ENCODE data around the gene MMAB.
"Not testable (repeated sequence)": the region's sequence is repeated elsewhere in the genome, so short reads cannot be mapped to it uniquely, and the experiment has no call there.

Gene MMAB

DNA sequence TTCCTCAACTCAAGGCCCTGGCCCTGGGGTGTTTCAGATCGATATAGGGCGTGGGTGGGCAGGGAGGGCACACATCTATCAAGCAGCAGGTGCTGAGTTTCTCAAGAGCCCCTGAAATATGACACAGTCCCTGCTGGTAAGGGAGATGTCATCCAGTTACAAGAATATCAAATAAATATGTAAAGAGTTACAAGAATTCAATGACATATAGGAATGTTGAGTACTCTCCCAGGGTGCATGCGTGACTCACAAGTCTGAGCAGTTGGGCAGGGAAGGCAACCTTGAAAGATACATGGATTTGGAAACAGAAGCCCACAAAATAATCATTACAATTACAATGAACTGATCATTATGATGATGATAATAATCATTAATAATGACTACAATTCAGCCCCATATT is 35.5 kb upstream of the MMAB start:
- Mint-ChIP-seq H3K27ac (no peak overlapping the region), H3K27me3 (ENCODE audit: low read depth) (peaks cover 33% of the 10 kb centered on the region), H3K9me3 (no peaks in the 10 kb centered on the region), H3K4me1 (ENCODE audit: low read depth) (no peaks in the 10 kb centered on the region), H3K4me3 (no peak overlapping the region), H3K36me3 (ENCODE audit: low read depth) (no peaks in the 10 kb centered on the region)
- DNase-seq (ENCODE audit: low spot score): no peak

DNA sequence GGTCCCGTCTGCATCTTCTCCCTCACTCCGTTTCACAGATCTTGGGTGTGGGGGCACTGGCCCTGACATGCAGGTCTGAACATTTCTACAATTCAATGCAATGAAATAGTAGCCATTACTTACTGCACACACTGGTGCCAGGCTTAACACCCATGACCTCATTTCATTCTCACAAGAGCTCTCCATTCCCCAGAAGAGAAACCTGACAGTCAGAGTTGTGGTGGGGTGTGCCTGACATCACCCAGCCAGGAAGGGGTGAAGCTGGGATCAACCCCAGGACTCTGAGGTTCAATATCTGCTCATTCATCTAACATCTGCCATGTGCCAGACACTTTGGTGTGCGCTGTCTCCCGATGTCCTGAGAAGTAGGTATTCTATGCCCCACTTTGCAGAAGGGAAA is 35.0 kb upstream of the MMAB start:
- no peaks in the 10 kb centered on the region for H3K36me3 Mint-ChIP-seq (ENCODE audit: low read depth)
- peaks cover 32% of the 10 kb centered on the region for H3K27me3 Mint-ChIP-seq (ENCODE audit: low read depth)
- H3K4me3 Mint-ChIP-seq: no peak overlapping the region
- DNase-seq (ENCODE audit: low spot score): no peak
- H3K4me1 Mint-ChIP-seq (ENCODE audit: low read depth): no peaks in the 10 kb centered on the region
- H3K9me3 Mint-ChIP-seq: no peaks in the 10 kb centered on the region
- H3K27ac Mint-ChIP-seq: no peak overlapping the region

DNA sequence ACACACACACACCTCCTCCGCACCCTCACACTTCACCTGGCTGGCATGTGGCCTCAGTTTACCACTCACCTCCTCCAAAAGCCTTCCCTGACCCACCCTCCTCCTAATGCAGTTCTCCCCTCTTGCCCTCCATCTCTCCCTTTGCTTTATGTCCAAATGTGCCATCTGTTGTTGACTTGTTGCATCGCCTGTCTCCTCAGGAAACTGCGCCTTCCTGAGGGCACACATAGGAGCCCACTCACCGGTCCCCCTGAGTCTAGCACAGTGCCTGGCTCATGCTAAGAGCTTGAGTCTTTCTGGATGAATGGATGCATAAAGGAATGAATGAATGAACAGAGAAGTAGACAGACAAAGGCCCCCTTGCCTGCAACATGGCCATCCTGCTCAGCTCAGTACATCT is 34.3 kb upstream of the MMAB start:
- Mint-ChIP-seq H3K4me1 (ENCODE audit: low read depth) (no peaks in the 10 kb centered on the region), H3K27me3 (ENCODE audit: low read depth) (peaks cover 29% of the 10 kb centered on the region), H3K36me3 (ENCODE audit: low read depth) (no peaks in the 10 kb centered on the region), H3K4me3 (no peak overlapping the region), H3K27ac (no peak overlapping the region), H3K9me3 (no peaks in the 10 kb centered on the region)
- DNase-seq (ENCODE audit: low spot score): no peak

DNA sequence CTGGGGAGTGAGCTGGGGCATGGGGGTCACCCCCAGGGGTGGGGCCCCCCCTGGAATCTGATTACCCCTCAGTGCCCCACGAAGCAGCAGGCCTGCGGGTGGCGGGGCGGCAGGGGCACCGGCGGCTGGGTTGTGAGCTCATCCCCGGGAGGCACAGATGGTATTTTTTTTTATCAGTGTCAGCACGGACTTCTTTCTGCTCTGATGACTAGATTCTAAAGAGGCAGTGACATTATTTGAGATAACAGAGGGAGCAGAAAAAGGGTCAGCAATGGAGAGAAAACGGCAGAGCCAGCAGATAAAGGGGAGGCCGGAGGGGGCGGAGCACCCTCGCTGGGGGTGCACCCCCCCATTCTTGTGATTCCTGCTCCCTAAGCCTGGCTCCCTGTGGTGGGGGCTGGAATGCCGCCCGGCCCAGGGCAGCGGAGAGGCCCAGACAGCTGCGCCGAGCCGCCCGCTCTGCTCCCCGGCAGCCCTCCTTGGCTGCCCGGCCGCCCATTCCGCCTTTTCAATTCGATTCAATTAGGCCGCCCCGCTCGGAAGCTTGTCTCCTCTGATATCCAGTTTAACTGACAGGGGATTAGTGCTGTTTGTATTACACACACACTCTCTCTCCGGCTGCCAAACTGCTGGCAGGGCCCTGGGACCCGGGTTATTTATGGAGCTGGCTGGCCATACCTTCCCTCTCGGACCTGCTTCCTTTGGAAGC is 33.2 kb upstream of the MMAB start:
- H3K36me3 Mint-ChIP-seq (ENCODE audit: low read depth): no peaks in the 10 kb centered on the region
- H3K27me3 Mint-ChIP-seq (ENCODE audit: low read depth): peaks cover 29% of the 10 kb centered on the region
- no peak overlapping the region for H3K27ac Mint-ChIP-seq
- no peak overlapping the region for H3K4me3 Mint-ChIP-seq
- no peaks in the 10 kb centered on the region for H3K4me1 Mint-ChIP-seq (ENCODE audit: low read depth)
- no peak for DNase-seq (ENCODE audit: low spot score)
- no peaks in the 10 kb centered on the region for H3K9me3 Mint-ChIP-seq

DNA sequence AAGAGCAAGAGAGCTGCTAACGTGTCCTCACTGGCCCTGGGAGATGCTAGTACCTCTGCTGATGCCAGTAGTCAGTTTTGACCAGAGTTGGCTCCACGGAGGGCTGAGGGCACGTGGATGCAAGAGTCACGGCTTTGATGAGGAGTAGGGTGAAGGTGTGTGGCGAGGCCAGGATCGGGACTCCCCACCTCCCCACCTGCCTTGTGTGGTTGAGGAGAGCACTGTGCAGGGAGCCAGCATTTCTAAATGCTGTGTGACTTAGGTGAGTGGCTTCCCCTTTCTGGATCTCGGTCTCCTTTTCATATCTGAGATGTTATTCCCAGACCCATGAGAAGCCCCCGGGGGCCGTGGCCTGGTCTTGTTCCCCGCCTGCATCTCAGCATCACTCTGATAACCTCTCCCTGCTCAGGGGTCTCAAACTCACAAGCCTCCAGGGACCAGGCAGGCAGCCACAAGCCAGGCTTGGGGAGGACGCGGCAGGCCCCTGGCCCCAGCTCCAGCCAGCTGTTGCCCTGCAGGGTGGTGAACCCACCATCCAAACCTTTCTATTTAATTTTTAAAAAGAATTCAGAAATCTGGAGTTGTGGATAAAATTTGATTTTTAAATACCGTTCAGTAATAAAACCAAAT is 32.4 kb upstream of the MMAB start:
- Mint-ChIP-seq H3K27me3 (ENCODE audit: low read depth) (peaks cover 29% of the 10 kb centered on the region), H3K4me1 (ENCODE audit: low read depth) (no peaks in the 10 kb centered on the region), H3K9me3 (no peaks in the 10 kb centered on the region), H3K36me3 (ENCODE audit: low read depth) (no peaks in the 10 kb centered on the region), H3K27ac (no peak overlapping the region), H3K4me3 (no peak overlapping the region)
- DNase-seq (ENCODE audit: low spot score): no peak

DNA sequence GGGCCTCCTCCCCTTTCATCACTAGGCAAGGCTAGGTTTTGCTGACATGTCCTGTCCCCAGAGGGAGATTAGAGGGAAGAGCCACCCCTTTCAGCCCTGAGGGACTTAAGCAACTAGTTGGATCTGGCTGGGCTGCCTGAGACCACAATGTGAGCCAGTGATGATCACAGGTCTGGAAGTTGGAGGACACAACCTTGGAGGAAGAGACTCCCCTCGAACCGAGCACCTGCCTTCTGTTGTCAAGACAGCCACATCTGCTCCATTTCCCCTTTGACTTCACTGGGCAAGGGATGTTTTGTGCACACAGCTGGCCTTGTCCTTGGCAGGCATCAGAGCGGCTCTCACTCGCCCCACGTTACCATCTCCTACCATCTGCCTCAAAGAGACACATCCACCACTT is 31.7 kb upstream of the MMAB start:
- H3K36me3 Mint-ChIP-seq (ENCODE audit: low read depth): no peaks in the 10 kb centered on the region
- no peak for DNase-seq (ENCODE audit: low spot score)
- H3K4me3 Mint-ChIP-seq: no peak overlapping the region
- H3K27me3 Mint-ChIP-seq (ENCODE audit: low read depth): peaks cover 29% of the 10 kb centered on the region
- no peaks in the 10 kb centered on the region for H3K9me3 Mint-ChIP-seq
- H3K27ac Mint-ChIP-seq: no peak overlapping the region
- no peaks in the 10 kb centered on the region for H3K4me1 Mint-ChIP-seq (ENCODE audit: low read depth)

DNA sequence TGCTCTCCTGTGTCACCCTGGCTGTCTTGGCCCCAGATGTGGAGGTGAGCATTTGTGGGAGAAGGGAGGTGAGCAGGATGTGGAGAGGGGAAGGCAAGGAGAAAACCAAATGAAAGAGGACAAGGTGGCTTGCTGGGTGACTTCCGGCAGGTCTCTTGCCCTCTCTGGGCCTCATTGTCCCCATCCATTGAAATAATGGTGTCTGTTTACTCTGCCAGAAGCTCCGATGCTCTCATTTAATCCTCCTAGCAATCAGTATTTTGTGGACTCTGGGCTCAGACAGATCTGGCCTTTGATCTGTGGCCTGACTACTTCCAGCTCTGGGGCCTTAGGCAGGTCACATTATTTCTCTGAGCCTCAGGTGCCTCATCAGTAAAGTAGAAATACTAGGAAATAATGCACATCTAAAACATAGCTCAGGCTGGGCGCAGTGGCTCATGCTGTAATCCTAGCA is 30.9 kb upstream of the MMAB start:
- Mint-ChIP-seq H3K36me3 (ENCODE audit: low read depth) (no peaks in the 10 kb centered on the region), H3K4me3 (no peak overlapping the region), H3K4me1 (ENCODE audit: low read depth) (no peaks in the 10 kb centered on the region), H3K27ac (no peak overlapping the region), H3K9me3 (no peaks in the 10 kb centered on the region), H3K27me3 (ENCODE audit: low read depth) (peaks cover 23% of the 10 kb centered on the region)
- DNase-seq (ENCODE audit: low spot score): no peak

DNA sequence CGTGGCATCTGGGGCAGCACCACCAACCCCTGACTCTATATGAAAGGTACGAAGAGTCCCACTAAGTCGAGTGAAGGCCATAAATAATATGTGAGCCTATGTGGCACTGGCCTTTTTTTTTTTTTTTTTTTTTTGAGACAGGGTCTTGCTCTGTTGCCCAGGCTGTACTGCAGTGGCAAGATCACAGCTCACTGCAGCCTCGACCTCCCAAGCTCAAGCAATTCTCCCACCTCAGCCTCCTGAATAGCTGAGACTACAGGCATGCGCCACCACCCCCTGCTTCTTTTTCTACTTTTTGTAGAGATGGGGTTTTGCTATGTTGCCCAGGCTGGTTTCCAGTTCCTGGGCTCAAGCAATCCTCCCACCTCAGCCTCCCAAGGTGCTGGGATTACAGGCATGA is 28.8 kb upstream of the MMAB start:
- not testable (repeated sequence) for H3K4me1 Mint-ChIP-seq (ENCODE audit: low read depth); H3K36me3 Mint-ChIP-seq (ENCODE audit: low read depth); H3K27ac Mint-ChIP-seq; DNase-seq (ENCODE audit: low spot score); H3K4me3 Mint-ChIP-seq; H3K9me3 Mint-ChIP-seq; H3K27me3 Mint-ChIP-seq (ENCODE audit: low read depth)

DNA sequence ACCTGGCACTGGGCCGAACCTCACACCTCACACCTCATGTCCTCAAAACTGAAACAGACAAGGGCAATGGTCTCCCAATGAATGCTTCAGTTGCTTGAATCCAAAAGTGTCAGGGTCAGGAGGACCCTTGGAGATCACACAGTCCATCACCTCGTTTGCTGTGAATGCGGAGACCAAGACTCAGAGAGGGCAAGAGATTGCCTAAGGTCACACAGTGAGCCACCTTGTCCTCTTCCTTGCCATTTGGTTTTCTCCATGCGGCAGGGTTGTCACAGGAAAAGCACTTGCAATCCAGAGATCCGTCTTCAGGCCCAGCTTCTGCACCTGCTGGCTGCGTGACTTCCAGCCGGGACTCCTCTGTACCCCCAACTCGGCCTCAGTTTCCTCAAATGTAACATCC is 28.3 kb upstream of the MMAB start:
- DNase-seq (ENCODE audit: low spot score): no peak
- H3K36me3 Mint-ChIP-seq (ENCODE audit: low read depth): peaks cover 4% of the 10 kb centered on the region
- no peak overlapping the region for H3K27ac Mint-ChIP-seq
- no peaks in the 10 kb centered on the region for H3K9me3 Mint-ChIP-seq
- peaks cover 4% of the 10 kb centered on the region for H3K27me3 Mint-ChIP-seq (ENCODE audit: low read depth)
- no peak overlapping the region for H3K4me3 Mint-ChIP-seq
- peaks cover 3% of the 10 kb centered on the region for H3K4me1 Mint-ChIP-seq (ENCODE audit: low read depth)

DNA sequence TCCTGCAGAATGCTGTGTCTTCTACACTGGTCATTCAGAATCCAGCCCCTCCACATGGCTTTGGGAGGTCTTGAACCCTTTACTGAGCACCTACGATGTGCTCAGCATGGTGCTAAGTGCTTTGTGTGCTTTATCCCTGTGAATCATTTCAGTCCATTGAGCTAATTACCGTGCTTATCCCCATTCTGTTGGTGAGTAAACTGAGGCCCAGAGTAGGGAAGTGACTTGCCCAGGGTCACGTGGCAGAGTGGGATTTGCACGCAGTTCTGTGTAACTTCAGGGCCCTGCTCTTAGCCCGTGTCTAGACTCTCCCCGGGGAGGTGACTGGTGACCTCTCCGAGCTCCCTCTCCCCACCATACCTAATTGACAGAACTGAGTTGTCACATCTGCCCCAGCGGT is 27.7 kb upstream of the MMAB start:
- H3K4me3 Mint-ChIP-seq: no peak overlapping the region
- peaks cover 4% of the 10 kb centered on the region for H3K36me3 Mint-ChIP-seq (ENCODE audit: low read depth)
- peaks cover 3% of the 10 kb centered on the region for H3K4me1 Mint-ChIP-seq (ENCODE audit: low read depth)
- no peak for DNase-seq (ENCODE audit: low spot score)
- H3K27ac Mint-ChIP-seq: no peak overlapping the region
- H3K27me3 Mint-ChIP-seq (ENCODE audit: low read depth): peaks cover 4% of the 10 kb centered on the region
- H3K9me3 Mint-ChIP-seq: no peaks in the 10 kb centered on the region

DNA sequence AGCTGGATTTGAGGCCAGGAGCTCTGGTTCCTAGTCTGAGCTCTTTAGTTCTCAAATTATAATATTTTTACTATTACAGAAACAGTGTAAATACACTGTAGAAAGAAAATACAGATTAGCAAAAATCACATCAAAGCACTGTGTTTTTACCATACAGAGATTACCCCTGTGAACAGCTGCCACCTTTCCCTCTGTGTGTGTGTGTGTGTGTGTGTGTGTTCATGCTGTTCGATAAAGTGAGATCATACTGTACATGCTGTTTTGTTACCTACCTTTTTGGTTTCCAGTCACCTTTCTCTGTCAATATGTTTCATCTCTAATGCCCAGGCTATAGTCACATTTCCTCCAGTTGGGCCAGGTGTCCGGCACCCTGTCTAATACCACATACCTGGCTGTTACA is 27.2 kb upstream of the MMAB start:
- H3K9me3 Mint-ChIP-seq: no peaks in the 10 kb centered on the region
- H3K27ac Mint-ChIP-seq: no peak overlapping the region
- peaks cover 7% of the 10 kb centered on the region for H3K4me1 Mint-ChIP-seq (ENCODE audit: low read depth)
- H3K27me3 Mint-ChIP-seq (ENCODE audit: low read depth): peaks cover 4% of the 10 kb centered on the region
- no peak for DNase-seq (ENCODE audit: low spot score)
- H3K36me3 Mint-ChIP-seq (ENCODE audit: low read depth): peaks cover 8% of the 10 kb centered on the region
- no peak overlapping the region for H3K4me3 Mint-ChIP-seq

DNA sequence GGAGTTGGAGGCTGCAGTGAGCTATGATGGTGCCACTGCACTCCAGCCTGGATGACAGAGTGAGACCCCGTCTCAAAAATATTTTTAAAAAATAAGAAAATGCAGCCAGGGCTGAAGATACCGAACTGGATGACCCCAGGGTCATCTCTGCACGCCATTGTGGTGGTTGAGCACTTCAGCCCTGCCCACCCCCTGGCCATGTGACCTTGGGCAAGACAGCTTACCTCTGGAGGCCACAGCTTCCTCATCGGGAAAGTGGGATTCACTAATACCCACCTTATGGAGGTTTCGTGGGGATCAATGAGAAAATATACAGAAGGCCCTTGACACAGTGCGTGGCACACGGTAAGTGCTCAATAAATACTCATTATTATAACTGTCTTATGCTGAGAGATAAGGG is 25.8 kb upstream of the MMAB start:
- Mint-ChIP-seq H3K36me3 (ENCODE audit: low read depth) (peaks cover 14% of the 10 kb centered on the region), H3K9me3 (no peaks in the 10 kb centered on the region), H3K4me3 (no peak overlapping the region), H3K4me1 (ENCODE audit: low read depth) (peaks cover 16% of the 10 kb centered on the region), H3K27ac (no peak overlapping the region), H3K27me3 (ENCODE audit: low read depth) (no peaks in the 10 kb centered on the region)
- DNase-seq (ENCODE audit: low spot score): no peak

DNA sequence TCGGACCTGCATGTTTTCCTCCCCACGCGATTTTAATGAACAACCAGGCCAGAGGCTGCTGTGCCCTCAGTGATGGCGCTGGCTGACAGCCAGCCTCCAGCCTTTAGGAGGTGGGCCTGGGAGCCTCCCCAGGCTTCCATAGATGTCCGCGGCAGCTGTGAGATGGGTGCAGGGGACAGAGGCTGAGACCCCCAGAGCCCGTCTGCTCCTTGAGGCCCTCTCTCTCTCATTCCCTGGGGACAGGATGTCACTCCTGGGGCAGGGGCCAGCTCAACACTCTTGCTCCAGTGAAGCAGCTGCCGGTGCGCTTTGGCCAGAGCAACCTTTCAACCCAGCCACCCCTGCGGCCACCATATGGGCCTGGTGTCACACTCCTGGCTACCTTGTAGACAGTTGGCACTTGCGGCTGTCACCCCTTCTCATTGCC is 25.1 kb upstream of the MMAB start:
- peaks cover 16% of the 10 kb centered on the region for H3K4me1 Mint-ChIP-seq (ENCODE audit: low read depth)
- H3K4me3 Mint-ChIP-seq: no peak overlapping the region
- no peaks in the 10 kb centered on the region for H3K27me3 Mint-ChIP-seq (ENCODE audit: low read depth)
- no peaks in the 10 kb centered on the region for H3K9me3 Mint-ChIP-seq
- H3K27ac Mint-ChIP-seq: no peak overlapping the region
- peaks cover 18% of the 10 kb centered on the region for H3K36me3 Mint-ChIP-seq (ENCODE audit: low read depth)
- no peak for DNase-seq (ENCODE audit: low spot score)

DNA sequence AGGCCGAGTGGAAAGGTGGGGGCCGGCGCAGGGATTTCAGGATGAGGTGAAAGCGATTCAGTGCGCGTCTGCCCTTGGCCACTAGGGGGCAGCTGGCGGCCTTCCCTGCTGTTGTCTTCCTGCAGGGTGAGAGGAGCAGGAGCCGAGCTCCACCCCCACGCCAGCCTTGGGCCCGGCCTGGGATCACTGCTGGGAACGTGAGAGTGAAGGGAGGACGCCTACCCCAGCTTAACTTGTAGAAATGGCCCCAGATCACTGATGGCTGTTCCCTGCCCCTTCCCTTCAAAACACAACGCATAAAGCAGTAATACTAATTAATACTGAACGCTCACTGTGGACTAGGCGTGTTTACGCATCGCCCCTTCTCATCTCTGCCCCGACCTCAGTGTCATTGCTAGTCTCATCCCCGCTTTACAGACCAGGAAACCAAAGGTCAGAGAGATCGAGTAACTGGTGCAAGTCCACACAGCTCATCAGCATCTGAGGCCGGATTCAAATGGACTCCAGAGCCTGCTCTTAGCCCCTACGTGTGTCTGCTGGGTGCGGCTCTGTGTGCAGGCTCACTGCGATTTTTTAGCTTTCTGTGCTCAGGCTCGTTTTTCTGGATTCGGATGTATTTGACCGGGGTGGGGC is 24.6 kb upstream of the MMAB start:
- peaks cover 19% of the 10 kb centered on the region for H3K36me3 Mint-ChIP-seq (ENCODE audit: low read depth)
- peak; percentile 46 for DNase-seq (ENCODE audit: low spot score)
- H3K4me1 Mint-ChIP-seq (ENCODE audit: low read depth): peaks cover 16% of the 10 kb centered on the region
- no peak overlapping the region for H3K4me3 Mint-ChIP-seq
- H3K9me3 Mint-ChIP-seq: no peaks in the 10 kb centered on the region
- H3K27ac Mint-ChIP-seq: no peak overlapping the region
- H3K27me3 Mint-ChIP-seq (ENCODE audit: low read depth): no peaks in the 10 kb centered on the region

Measured in T-helper 2 cell treated with Interferon-gamma antibody and Interleukin-4, amounts not matched to agents 5 μg/mL and 100 μg/mL, for 36 hours (primary cell).